A673 (cell line): ENCODE results near the gene LGR6.

ENCODE experiments used
- EZH2 ChIP-seq: fragments of 200-600 bp; sonication (generic); IDR thresholded peaks from 2 replicates; pipeline ENCODE4 v1.6.1; 2017; ENCODE audit warnings: borderline replicate concordance, low read depth, mild to moderate bottlenecking, mixed read lengths, antibody characterized with exemption, low read length; ENCODE audit not compliant: poor library complexity, severe bottlenecking
- TF ChIP-seq, protein P1 (sequence below): fragments of 300-800, 200-600 bp; sonication (generic); conservative IDR thresholded peaks from 2 replicates; pipeline ENCODE4 v1.5.1; 2017; ENCODE audit warnings: low read depth, mild to moderate bottlenecking, antibody characterized with exemption, low read length, moderate library complexity, mixed read lengths

DNA sequence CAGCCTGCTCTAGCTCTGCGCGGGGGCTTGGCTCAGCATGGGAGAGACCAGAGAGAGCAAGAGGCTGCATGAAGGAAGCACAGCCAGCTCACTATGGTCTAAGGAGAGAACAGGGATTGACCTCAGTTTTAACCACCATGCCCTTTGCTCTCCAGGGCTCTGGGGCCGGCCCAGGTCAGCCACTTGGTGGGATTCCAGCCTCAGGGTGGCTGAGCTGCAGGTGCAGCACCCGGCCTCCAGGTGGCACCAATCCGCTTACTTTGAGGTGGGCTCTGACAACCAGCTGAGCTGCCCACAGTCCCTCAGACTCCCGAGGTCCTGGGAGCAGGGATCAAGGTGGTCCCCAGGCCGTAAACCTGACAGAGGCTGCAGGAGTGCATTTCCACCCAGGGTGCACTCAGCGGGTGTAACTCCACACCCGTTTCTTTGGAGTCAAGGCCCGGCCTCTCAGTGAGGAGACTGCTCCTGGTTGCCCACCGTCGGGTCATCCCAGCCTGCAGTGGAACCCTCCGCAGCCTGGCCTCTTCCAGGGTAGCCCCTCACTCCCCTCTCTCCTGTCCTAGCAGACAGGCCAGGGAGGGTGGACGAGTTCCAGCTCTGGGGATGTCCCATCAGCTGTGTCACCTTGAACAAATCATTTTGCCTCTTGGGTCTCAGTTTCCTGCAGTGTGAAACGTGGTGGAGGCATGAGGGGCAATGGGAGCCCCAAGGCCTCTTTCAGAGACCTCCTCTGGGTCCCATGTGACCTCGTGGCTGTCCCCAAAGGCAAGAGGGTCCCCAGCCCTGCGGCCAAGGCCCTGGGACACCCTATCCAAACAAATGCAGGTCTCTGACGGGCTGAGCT lies 607 bp upstream of the LGR6 start:
- TF ChIP-seq, protein P1, sequence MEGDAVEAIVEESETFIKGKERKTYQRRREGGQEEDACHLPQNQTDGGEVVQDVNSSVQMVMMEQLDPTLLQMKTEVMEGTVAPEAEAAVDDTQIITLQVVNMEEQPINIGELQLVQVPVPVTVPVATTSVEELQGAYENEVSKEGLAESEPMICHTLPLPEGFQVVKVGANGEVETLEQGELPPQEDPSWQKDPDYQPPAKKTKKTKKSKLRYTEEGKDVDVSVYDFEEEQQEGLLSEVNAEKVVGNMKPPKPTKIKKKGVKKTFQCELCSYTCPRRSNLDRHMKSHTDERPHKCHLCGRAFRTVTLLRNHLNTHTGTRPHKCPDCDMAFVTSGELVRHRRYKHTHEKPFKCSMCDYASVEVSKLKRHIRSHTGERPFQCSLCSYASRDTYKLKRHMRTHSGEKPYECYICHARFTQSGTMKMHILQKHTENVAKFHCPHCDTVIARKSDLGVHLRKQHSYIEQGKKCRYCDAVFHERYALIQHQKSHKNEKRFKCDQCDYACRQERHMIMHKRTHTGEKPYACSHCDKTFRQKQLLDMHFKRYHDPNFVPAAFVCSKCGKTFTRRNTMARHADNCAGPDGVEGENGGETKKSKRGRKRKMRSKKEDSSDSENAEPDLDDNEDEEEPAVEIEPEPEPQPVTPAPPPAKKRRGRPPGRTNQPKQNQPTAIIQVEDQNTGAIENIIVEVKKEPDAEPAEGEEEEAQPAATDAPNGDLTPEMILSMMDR, result peak; percentile 90
- TF ChIP-seq EZH2, result no peak
